Pancreas (tissue), 10 donors: ENCODE results near the gene RAP2A. TPM values are rescaled to one million over a fixed set of nuclear protein-coding genes. Genes with fewer than 3 reads are reported as not detected.

Source experiments
- ATAC-seq, 4 donors: fragments of 200-7000 bp; cut with Tn5 transposase; one replicate each; pipeline versions ENCODE4 v1.8.0 to v1.9.1; 2020; ENCODE audit warnings: mild to moderate bottlenecking in 4 of 4, moderate library complexity in 4 of 4
- DNase-seq, 6 donors: peaks; one replicate each; pipeline ENCODE4 v3.0.0-alpha.2; 2020
- FAIRE-seq: peaks from 2 replicates; lab custom pipeline; 2012; peaks lifted over from hg19 to GRCh38; lab: Jason Lieb, UNC
- H3K27ac ChIP-seq, 4 donors: fragments of 200-600 bp; sonication (generic); 1 replicate in 3 of 4; 2 replicates in 1 of 4; pipeline versions ENCODE4 v1.5.0 to v1.8.0; 2020
- H3K27me3 ChIP-seq, 4 donors: fragments of 200-600 bp; one replicate each; pipeline ENCODE4 v1.8.0; 2021
- H3K36me3 ChIP-seq, 3 donors: fragments of 200-600 bp; sonication (generic) in 1 of 3; one replicate each; pipeline versions ENCODE4 v1.5.0 to v1.8.0; 2020 to 2021
- H3K4me1 ChIP-seq, 3 donors: fragments of 200-600 bp; one replicate each; pipeline ENCODE4 v1.8.0; 2021
- H3K4me3 ChIP-seq, 4 donors: fragments of 200-600 bp; sonication (generic) in 2 of 4; one replicate each; pipeline versions ENCODE4 v1.5.0 to v1.8.0; 2020 to 2021
- H3K9me3 ChIP-seq, 4 donors: fragments of 200-600 bp; one replicate each; pipeline ENCODE4 v1.8.0; 2021
- WGBS, 2 donors: extraction: QIAGEN DNeasy Blood & Tissue Kit; methylation state at CpG; one replicate each; pipeline ENCODE4 v1.1.7; 2013; 5-methylcytosine and 5-hydroxymethylcytosine counted together
- intact Hi-C, 3 donors: fragments of 100-400 bp; cut with DNase I; formaldehyde crosslinking; loops; one replicate each; pipeline versions ENCODE4 v1.11.1 to v1.14.2; 2022
- polyA plus RNA-seq, 2 donors: library from polyadenylated mRNA; stranded (reverse); fragments of 200-250 nt; gene quantifications; one replicate each; pipeline ENCODE4 v1.2.3, GENCODE V29; 2013
- total RNA-seq, 6 donors: library from RNA; stranded (reverse); fragmentation: NEBNext Ultra II Directional in 4 of 6; extraction: Animal tissue kit (Norgen Biotek cat#: 25700) in 4 of 6; gene quantifications; one replicate each; pipeline versions ENCODE4 v1.2.1 to v1.2.4, GENCODE V29; 2021 to 2023
- TF ChIP-seq, protein P1 (sequence below), 4 donors: fragments of 200-600 bp; sonication (generic) in 3 of 4; IDR thresholded peaks; one replicate each; pipeline versions ENCODE4 v1.5.0 to v1.8.0; 2021; ENCODE audit warnings: antibody characterized with exemption in 4 of 4
- donor health status: healthy with polysubstance abuse.
- donor health status: DM: no; HTN: no; CAD: no; lungs with moderate emphysema.
- donor health status: DM: no; HTN: no; CAD: no.
- donor health status: control.
- donor health status: control.
- donor health status: Bipolar disorder and iron deficiency.
- donor health status: DM: yes; HTN: yes; CAD: no.
- donor health status: DM: no; HTN: no; CAD: no.
- donor health status: DM: no; HTN: no; CAD: no.
- donor health status: DM: yes; HTN: yes; CAD: no.

Gene RAP2A
- total and polyA plus RNA-seq, 8 donors: 1.7 to 18.1 (median 5.0) TPM

DNA sequence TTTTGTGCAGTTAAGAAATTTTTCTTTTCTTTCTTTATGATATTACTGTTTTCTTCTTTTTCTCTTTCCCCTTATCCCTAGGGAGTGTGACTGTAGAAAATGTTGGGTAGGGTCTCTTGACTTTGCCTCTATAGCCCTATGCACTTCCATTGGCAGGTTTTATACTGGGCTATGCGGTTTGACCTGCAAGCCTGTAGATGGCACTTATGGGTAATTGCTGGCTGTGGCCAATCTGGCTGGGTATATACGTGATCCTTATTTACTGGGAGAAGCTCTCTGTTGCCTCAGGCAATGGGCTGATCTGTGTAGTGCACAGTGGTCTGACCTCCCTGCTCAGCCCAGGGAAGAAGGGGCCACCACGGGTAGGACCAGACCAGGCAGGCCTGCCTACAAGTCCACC lies 78.8 kb downstream of the RAP2A start:
- 72 to 84% methylated on average over 3 of the region's 3 CpGs for WGBS, 2 donors
- ATAC-seq (no peak), DNase-seq (no peak), FAIRE-seq (no peak)
- intact Hi-C loops: no loop called here
- no peak overlapping the region for H3K27ac ChIP-seq
- no peaks in the 10 kb centered on the region for H3K36me3 ChIP-seq
- H3K27me3 ChIP-seq: no peaks in the 10 kb centered on the region
- H3K4me3 ChIP-seq: no peak overlapping the region
- H3K9me3 ChIP-seq: no peaks in the 10 kb centered on the region
- TF ChIP-seq, protein P1, sequence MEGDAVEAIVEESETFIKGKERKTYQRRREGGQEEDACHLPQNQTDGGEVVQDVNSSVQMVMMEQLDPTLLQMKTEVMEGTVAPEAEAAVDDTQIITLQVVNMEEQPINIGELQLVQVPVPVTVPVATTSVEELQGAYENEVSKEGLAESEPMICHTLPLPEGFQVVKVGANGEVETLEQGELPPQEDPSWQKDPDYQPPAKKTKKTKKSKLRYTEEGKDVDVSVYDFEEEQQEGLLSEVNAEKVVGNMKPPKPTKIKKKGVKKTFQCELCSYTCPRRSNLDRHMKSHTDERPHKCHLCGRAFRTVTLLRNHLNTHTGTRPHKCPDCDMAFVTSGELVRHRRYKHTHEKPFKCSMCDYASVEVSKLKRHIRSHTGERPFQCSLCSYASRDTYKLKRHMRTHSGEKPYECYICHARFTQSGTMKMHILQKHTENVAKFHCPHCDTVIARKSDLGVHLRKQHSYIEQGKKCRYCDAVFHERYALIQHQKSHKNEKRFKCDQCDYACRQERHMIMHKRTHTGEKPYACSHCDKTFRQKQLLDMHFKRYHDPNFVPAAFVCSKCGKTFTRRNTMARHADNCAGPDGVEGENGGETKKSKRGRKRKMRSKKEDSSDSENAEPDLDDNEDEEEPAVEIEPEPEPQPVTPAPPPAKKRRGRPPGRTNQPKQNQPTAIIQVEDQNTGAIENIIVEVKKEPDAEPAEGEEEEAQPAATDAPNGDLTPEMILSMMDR (IDR thresholded peaks at IDR 0.05): no peak
- H3K4me1 ChIP-seq: no peaks in the 10 kb centered on the region

DNA sequence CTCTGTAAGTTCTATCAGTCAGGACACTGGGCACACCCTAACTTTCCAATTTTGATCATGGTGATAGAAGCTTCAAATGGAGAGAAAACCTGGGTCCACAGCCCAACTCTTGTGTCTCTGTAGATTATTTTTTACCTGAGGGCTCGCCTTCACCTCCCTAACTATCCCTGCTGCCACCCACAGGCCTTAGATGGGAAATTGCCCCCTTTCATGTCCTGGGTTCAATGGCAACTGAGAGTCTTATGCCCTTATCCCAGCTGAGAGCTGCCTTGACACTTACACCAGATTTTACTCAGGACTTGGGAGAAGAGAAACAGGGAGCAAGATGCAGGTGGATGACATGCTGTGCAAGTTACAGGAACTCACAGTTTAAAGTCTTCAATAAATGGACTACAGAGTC lies 81.7 kb downstream of the RAP2A start:
- DNase-seq (no peak), ATAC-seq (no peak), FAIRE-seq (no peak)
- intact Hi-C loops: no loop called here
- no peaks in the 10 kb centered on the region for H3K9me3 ChIP-seq
- H3K27ac ChIP-seq: no peak overlapping the region
- H3K4me3 ChIP-seq: no peak overlapping the region
- 68 to 84% methylated on average over 1 of the region's 1 CpG for WGBS, 2 donors
- TF ChIP-seq, protein P1 (IDR thresholded peaks at IDR 0.05): no peak
- H3K27me3 ChIP-seq: no peaks in the 10 kb centered on the region
- no peaks in the 10 kb centered on the region for H3K4me1 ChIP-seq
- H3K36me3 ChIP-seq: no peaks in the 10 kb centered on the region

DNA sequence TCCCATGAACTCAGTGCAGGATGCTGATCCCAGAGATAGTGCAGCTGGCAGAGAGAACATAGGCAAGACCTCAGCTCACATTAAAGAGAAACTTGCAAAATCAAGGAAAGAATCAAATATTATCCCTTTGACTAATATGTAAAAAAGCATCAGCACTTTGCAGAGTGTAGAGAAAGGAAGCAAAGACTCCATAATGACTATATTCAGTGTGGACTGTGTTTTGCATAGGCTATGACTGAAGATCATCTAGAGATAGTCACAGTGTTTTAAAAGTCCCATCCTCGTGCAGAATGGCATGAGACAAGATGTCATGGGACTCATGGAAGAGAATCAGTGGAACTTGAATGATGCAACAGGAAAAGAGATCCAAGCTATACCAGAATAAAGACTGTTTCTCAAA lies 84.0 kb downstream of the RAP2A start:
- no peak for DNase-seq
- no peak for FAIRE-seq

More for the DNA sequence above, 84.0 kb downstream of the RAP2A start:
- H3K27me3 ChIP-seq: no peaks in the 10 kb centered on the region
- H3K4me1 ChIP-seq: no peaks in the 10 kb centered on the region
- H3K36me3 ChIP-seq: no peaks in the 10 kb centered on the region
- no peaks in the 10 kb centered on the region for H3K9me3 ChIP-seq
- TF ChIP-seq, protein P1 (IDR thresholded peaks at IDR 0.05): no peak
- WGBS, 2 donors: 46 to 72% methylated on average over 1 of the region's 1 CpG
- intact Hi-C loops: no loop called here
- H3K4me3 ChIP-seq: no peak overlapping the region
- ATAC-seq: no peak
- H3K27ac ChIP-seq: no peak overlapping the region

Other genes with a start within 250 kb of the RAP2A start
- 10 to 100 TPM; 32.5 to 66.5 (median 46.4) TPM for gene MBNL2, start 211.8 kb upstream of the RAP2A start, total RNA-seq
- gene MBNL2, start 211.8 kb upstream of the RAP2A start, polyA plus RNA-seq: 10 to 100 TPM in 1 of 2 donors, 1 to 10 TPM in 1; 8.9 to 16.5 TPM